Testis (tissue), 3 donors: ENCODE data around the gene STOX2. TPM values are rescaled to one million over a fixed set of nuclear protein-coding genes. Genes with fewer than 3 reads are reported as not detected.

Experiments
- DNase-seq: peaks from one replicate; pipeline ENCODE4 v3.0.0-alpha.2; 2019
- H3K27ac ChIP-seq, 2 donors: fragments of 200-600 bp; sonication (generic); one replicate each; pipeline ENCODE4 v1.5.1; 2019
- H3K27me3 ChIP-seq: fragments of 200-600 bp; sonication (generic); one replicate; pipeline ENCODE4 v1.5.1; 2019
- H3K36me3 ChIP-seq: fragments of 200-600 bp; sonication (generic); one replicate; pipeline ENCODE4 v1.5.1; 2017; ENCODE audit warnings: low read depth; ENCODE audit errors: missing control alignments
- H3K4me1 ChIP-seq: fragments of 200-600 bp; sonication (generic); one replicate; pipeline ENCODE4 v1.5.1; 2019
- H3K4me3 ChIP-seq, 2 donors: fragments of 200-600 bp; sonication (generic); one replicate each; pipeline ENCODE4 v1.5.1; 2017 to 2019
- H3K9me3 ChIP-seq: fragments of 200-600 bp; sonication (generic); one replicate; pipeline ENCODE4 v1.5.1; 2017
- POLR2A ChIP-seq: fragments of 450-650 bp; IDR thresholded peaks from one replicate; pipeline ENCODE4 v1.6.1; 2017; ENCODE audit warnings: antibody characterized with exemption, mild to moderate bottlenecking, moderate library complexity
- WGBS, 2 donors: methylation state at CpG; one replicate each; pipeline ENCODE4 v1.1.5; 2018; 5-methylcytosine and 5-hydroxymethylcytosine counted together
- intact Hi-C: fragments of 100-400 bp; cut with DNase I; formaldehyde crosslinking; loops from one replicate; pipeline ENCODE4 v1.15.1; 2023; ENCODE audit warnings: low total_unique reads
- polyA plus RNA-seq: library from polyadenylated mRNA; stranded (reverse); fragments of 350-450 nt; fragmentation: Illumina TruSeq; extraction: RNeasy Lipid Tissue Mini Kit (QIAGEN cat#74804); gene quantifications from one replicate; pipeline ENCODE4 v1.2.3, GENCODE V29; 2014; ENCODE audit warnings: low read depth, low replicate concordance; ENCODE audit not compliant: insufficient read depth
- total RNA-seq, 2 donors: library from RNA; depleted of rRNA; stranded (reverse); fragments of >200 nt; gene quantifications; one replicate each; pipeline ENCODE4 v1.2.3, GENCODE V29; 2016
- TF ChIP-seq, protein P1 (sequence below), 3 experiments: fragments of 450-650 bp in 2 of 3; fragments of 200-600 bp in 1 of 3; sonication (generic) in 1 of 3; IDR thresholded peaks; one replicate each; pipeline ENCODE4 v1.5.1; 2016 to 2019; ENCODE audit warnings: antibody characterized with exemption in 3 of 3, mild to moderate bottlenecking in 2 of 3, moderate library complexity in 1 of 3

STOX2 gene
- total and polyA plus RNA-seq, 3 donors from 2014 or later: 5.8 to 17.7 (median 15.2) TPM

DNA sequence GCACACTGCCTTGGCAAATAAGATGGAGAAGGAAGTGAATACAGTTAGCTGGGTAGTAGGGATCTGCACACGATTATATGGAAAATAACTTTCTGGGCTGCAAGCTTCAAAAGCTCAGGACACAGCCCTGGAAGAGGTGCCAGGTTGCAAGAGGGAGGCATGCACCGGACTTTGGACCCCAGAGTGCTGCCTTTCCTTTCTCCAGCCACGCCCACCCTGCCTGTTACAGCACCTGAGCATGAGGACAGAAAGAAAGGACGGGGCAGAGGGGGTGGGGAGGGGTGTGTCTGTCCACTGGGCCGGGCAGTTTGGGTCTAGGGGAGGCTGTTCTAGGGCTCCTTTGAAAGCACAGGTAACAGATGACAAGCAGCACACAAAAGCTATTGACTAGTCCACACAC lies 159.8 kb downstream of the STOX2 start:
- TF ChIP-seq, protein P1, sequence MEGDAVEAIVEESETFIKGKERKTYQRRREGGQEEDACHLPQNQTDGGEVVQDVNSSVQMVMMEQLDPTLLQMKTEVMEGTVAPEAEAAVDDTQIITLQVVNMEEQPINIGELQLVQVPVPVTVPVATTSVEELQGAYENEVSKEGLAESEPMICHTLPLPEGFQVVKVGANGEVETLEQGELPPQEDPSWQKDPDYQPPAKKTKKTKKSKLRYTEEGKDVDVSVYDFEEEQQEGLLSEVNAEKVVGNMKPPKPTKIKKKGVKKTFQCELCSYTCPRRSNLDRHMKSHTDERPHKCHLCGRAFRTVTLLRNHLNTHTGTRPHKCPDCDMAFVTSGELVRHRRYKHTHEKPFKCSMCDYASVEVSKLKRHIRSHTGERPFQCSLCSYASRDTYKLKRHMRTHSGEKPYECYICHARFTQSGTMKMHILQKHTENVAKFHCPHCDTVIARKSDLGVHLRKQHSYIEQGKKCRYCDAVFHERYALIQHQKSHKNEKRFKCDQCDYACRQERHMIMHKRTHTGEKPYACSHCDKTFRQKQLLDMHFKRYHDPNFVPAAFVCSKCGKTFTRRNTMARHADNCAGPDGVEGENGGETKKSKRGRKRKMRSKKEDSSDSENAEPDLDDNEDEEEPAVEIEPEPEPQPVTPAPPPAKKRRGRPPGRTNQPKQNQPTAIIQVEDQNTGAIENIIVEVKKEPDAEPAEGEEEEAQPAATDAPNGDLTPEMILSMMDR (IDR thresholded peaks at IDR 0.05): no peak
- TF ChIP-seq POLR2A: no peak
- Histone ChIP-seq H3K4me3 (no peak overlapping the region), H3K9me3 (no peaks in the 10 kb centered on the region), H3K27me3 (no peaks in the 10 kb centered on the region), H3K27ac (no peak overlapping the region), H3K4me1 (peaks cover 9% of the 10 kb centered on the region), H3K36me3 (no peaks in the 10 kb centered on the region)
- intact Hi-C loops: no loop called here
- WGBS, 2 donors: 86 to 92% methylated on average over 5 of the region's 5 CpGs
- no peak for DNase-seq

DNA sequence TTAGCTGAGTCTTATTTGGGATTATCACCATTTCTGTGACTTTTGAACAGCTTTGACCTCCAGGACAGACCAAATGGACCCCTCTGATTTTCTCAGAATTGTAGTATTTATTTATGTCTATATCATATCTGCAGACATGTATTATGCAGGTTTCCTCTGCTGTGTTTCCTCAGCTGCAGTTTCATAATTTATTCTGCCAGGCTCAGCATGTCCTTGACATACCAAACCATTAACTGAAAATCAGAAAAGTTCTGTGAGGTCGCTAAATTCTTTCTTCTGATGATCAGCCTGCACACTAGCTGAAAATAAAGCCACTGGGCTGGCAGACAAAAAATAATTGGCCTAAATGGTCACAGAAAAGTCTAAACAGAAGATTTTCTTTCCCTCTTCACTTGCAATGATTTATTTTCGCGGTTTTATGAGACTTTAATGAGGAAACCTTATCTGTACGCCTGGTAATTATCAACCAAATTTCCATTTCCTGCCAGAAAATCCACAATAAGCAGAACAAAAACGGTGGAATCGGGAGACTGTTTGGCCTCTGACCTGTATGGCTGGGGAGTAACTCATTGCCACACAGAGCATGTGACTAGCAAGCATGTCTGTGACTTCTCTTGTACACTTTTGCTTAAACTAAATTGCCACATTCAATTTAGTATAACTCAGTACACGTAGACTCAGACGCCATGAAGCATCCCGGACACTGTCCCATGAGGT lies 161.6 kb downstream of the STOX2 start:
- TF ChIP-seq, protein P1 (IDR thresholded peaks at IDR 0.05): no peak
- no peak for TF ChIP-seq POLR2A
- Histone ChIP-seq H3K36me3 (no peaks in the 10 kb centered on the region), H3K4me3 (no peak overlapping the region), H3K9me3 (no peaks in the 10 kb centered on the region), H3K27ac (no peak overlapping the region), H3K27me3 (no peaks in the 10 kb centered on the region), H3K4me1 (peaks cover 9% of the 10 kb centered on the region)
- intact Hi-C loops: no loop called here
- 47 to 53% methylated on average over 9 of the region's 9 CpGs for WGBS, 2 donors
- DNase-seq: no peak

DNA sequence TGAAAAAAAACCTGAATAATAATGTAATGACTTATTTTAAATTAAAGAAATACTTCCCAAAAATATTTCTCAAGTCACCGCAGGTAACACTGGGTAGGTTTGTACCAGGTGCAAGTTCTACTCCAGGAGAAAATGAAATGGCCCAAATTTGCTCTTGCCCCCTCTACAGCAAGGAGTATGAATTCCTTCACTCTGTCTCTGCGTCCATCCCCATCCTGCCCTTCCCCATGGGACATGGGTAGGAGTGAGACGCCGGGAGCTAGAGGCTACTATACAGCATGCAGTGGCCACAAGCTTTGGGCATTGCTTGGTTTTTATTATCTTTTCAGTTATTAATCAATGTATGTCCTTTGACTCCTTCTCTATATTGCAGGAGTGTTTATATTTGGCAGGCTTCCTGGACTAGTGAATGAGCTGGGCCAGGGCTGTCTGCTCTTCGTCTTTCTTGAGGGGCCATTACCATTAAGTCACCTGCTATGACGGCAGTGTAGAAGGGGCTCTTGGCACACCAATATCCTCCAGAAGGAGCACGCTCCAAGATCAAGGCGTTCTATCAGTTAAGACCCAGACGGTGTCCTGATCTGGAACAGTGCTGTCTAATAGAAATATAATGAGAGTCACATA lies 162.9 kb downstream of the STOX2 start:
- H3K36me3 ChIP-seq: no peaks in the 10 kb centered on the region
- H3K4me3 ChIP-seq: no peak overlapping the region
- intact Hi-C loops: no loop called here
- no peaks in the 10 kb centered on the region for H3K27me3 ChIP-seq
- 70 to 85% methylated on average over 9 of the region's 9 CpGs for WGBS, 2 donors
- DNase-seq: no peak
- TF ChIP-seq, protein P1 (IDR thresholded peaks at IDR 0.05): no peak
- no peak for TF ChIP-seq POLR2A
- H3K4me1 ChIP-seq: peaks cover 9% of the 10 kb centered on the region
- no peak overlapping the region for H3K27ac ChIP-seq
- no peaks in the 10 kb centered on the region for H3K9me3 ChIP-seq

Other genes with a start within 250 kb of the STOX2 start
- gene RWDD4, start 246.1 kb upstream of the STOX2 start, total RNA-seq: 10 to 100 TPM; 23.0 to 25.4 TPM
- 14.5 TPM for gene RWDD4, start 246.1 kb upstream of the STOX2 start, polyA plus RNA-seq
- 10 to 100 TPM; 65.2 to 81.6 TPM for gene TRAPPC11, start 246.0 kb upstream of the STOX2 start, total RNA-seq
- gene TRAPPC11, start 246.0 kb upstream of the STOX2 start, polyA plus RNA-seq: 31.2 TPM